GM23338 (cell line): ENCODE results near the gene PAX9. TPM values are rescaled to one million over a fixed set of nuclear protein-coding genes. Genes with fewer than 3 reads are reported as not detected.
A peak's percentile ranks its signal among the peaks of the same experiment; 100 is the strongest.

ENCODE experiments used
- ATAC-seq: fragments of 200-7000 bp; cut with Tn5 transposase; 3 replicates; pipeline ENCODE4 v1.9.1; 2020
- DNase-seq: peaks from one replicate; pipeline ENCODE4 v3.0.0-alpha.2; 2015; ENCODE audit warnings: low spot score
- H2AFZ ChIP-seq: fragments of 200-600 bp; sonication (generic); 2 replicates; pipeline ENCODE4 v1.8.0; 2016; ENCODE audit warnings: antibody characterized with exemption, mild to moderate bottlenecking, moderate library complexity
- H3F3A ChIP-seq: fragments of 200-600 bp; sonication (generic); replicated peaks from 2 replicates; pipeline ENCODE4 v1.8.0; 2017; ENCODE audit warnings: antibody characterized with exemption, mixed run types, low read depth
- H3K27ac ChIP-seq: fragments of 200-600 bp; sonication (generic); 2 replicates; pipeline ENCODE4 v1.6.1; 2016; ENCODE audit warnings: low read depth
- H3K27me3 ChIP-seq: fragments of 200-600 bp; sonication (generic); 2 replicates; pipeline ENCODE4 v1.8.0; 2016; ENCODE audit warnings: mild to moderate bottlenecking, mixed run types, moderate library complexity; ENCODE audit not compliant: insufficient read depth
- H3K36me3 ChIP-seq: fragments of 200-600 bp; sonication (generic); 2 replicates; pipeline ENCODE4 v1.8.0; 2016; ENCODE audit warnings: mild to moderate bottlenecking; ENCODE audit not compliant: insufficient read depth
- H3K4me1 ChIP-seq: fragments of 200-600 bp; sonication (generic); 2 replicates; pipeline ENCODE4 v1.8.0; 2016; ENCODE audit warnings: mild to moderate bottlenecking, moderate library complexity; ENCODE audit not compliant: insufficient read depth
- H3K4me2 ChIP-seq: fragments of 200-600 bp; sonication (generic); 2 replicates; pipeline ENCODE4 v1.7.1; 2017; ENCODE audit warnings: mixed run types
- H3K4me3 ChIP-seq: fragments of 200-600 bp; sonication (generic); 2 replicates; pipeline ENCODE4 v1.6.1; 2016; ENCODE audit warnings: mixed run types
- H3K79me2 ChIP-seq: fragments of 200-600 bp; sonication (generic); replicated peaks from 2 replicates; pipeline ENCODE4 v1.8.0; 2017; ENCODE audit warnings: mild to moderate bottlenecking; ENCODE audit not compliant: insufficient read depth
- H3K9me2 ChIP-seq: fragments of 200-600 bp; sonication (generic); 2 replicates; pipeline ENCODE4 v1.8.0; 2017; ENCODE audit not compliant: insufficient read depth
- H4K20me1 ChIP-seq: fragments of 200-600 bp; sonication (generic); replicated peaks from 2 replicates; pipeline ENCODE4 v1.8.0; 2017; ENCODE audit warnings: mild to moderate bottlenecking; ENCODE audit not compliant: insufficient read depth
- H3K27ac Mint-ChIP-seq: 2 replicates; pipeline ENCODE4 v1.8.0; 2020; ENCODE audit warnings: inconsistent platforms, mild to moderate bottlenecking, moderate library complexity, mixed read lengths
- H3K27me3 Mint-ChIP-seq: 3 replicates; pipeline ENCODE4 v1.8.0; 2022; ENCODE audit warnings: low read depth, mild to moderate bottlenecking, moderate library complexity, mixed read lengths, inconsistent platforms; ENCODE audit not compliant: insufficient read depth, poor library complexity
- H3K36me3 Mint-ChIP-seq: 3 replicates; pipeline ENCODE4 v1.8.0; 2021; ENCODE audit warnings: low read depth, mild to moderate bottlenecking, inconsistent platforms, moderate library complexity, mixed read lengths
- H3K4me1 Mint-ChIP-seq: 3 replicates; pipeline ENCODE4 v1.8.0; 2020; ENCODE audit warnings: mild to moderate bottlenecking, inconsistent platforms, mixed read lengths
- H3K4me3 Mint-ChIP-seq: 3 replicates; pipeline ENCODE4 v1.8.0; 2021; ENCODE audit warnings: moderate library complexity, mild to moderate bottlenecking, inconsistent platforms, mixed read lengths
- H3K9me3 Mint-ChIP-seq: 3 replicates; pipeline ENCODE4 v1.8.0; 2020; ENCODE audit warnings: moderate library complexity, mild to moderate bottlenecking, inconsistent platforms, mixed read lengths
- EZH2 ChIP-seq: fragments of 200-600 bp; sonication (generic); IDR thresholded peaks from one replicate; pipeline ENCODE4 v1.8.0; 2017; ENCODE audit warnings: antibody characterized with exemption, mild to moderate bottlenecking, low read depth; ENCODE audit not compliant: unreplicated experiment
- EZH2phosphoT487 ChIP-seq: fragments of 200-600 bp; sonication (generic); IDR thresholded peaks from one replicate; pipeline ENCODE4 v1.8.1; 2018; ENCODE audit warnings: antibody characterized with exemption; ENCODE audit not compliant: unreplicated experiment
- JUNB ChIP-seq: IDR thresholded peaks from one replicate; pipeline ENCODE4 v1.6.1; 2016; ENCODE audit warnings: antibody characterized with exemption; ENCODE audit not compliant: unreplicated experiment
- POLR2AphosphoS5 ChIP-seq: IDR thresholded peaks from 2 replicates; pipeline ENCODE4 v1.6.1; 2016; ENCODE audit warnings: antibody characterized with exemption, low read depth
- polyA plus RNA-seq: library from polyadenylated mRNA; unstranded; fragments of >200 nt; fragmentation: Nextera tagmentation; extraction: Ambion mirVana; gene quantifications from 2 replicates; pipeline ENCODE4 v1.2.1, GENCODE V29; 2016
- total RNA-seq: library from RNA; depleted of rRNA; stranded (reverse); fragments of >200 nt; shearing (Covaris generic); gene quantifications from 2 replicates; pipeline ENCODE4 v1.2.3, GENCODE V29; 2014
- TF ChIP-seq, protein P1 (sequence below): fragments of 250-450 bp; sonication (Bioruptor Pico); IDR thresholded peaks from 2 replicates; pipeline ENCODE4 v1.5.0; 2020; ENCODE audit warnings: mild to moderate bottlenecking, moderate library complexity

Gene PAX9
- total and polyA plus RNA-seq, 2 experiments from 2014 or later: 0.74 TPM; not detected in 1

DNA sequence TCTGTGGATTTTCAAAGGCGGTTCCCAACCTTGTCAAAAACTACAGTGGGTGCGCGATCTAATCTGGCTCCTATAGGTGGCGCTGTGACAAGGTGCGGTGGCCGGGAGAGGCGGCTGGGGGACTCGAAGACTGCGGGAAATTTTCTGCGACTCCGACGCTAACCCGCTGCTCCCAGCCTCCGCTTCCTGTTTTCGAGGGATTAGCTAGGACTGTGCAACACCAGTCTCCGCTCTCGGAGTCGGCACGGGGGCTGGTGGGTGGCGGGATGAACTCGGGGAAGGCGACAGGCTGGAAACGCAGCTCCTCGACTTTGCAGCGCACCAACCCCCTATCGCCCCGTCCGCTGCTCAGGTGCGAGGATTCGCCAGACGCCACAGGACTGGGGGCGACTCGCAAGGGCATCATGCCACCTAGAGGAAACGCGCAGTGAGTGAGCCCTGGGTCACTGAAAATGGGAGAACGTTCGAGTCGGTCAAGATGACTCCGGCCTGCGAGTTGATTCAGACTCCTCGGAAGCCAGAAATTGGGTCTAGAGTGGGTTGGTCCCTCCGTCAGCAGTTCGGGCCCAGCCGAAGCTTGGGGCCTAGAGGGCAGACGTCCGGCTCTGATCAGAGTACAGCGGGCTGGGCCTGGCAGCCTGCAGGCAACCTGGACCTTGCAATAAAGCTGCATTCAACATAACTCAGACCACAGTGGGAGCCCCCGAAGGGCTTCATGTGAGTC is 5.5 kb upstream of the PAX9 start (continued):
- TF ChIP-seq EZH2: peak; percentile 92

DNA sequence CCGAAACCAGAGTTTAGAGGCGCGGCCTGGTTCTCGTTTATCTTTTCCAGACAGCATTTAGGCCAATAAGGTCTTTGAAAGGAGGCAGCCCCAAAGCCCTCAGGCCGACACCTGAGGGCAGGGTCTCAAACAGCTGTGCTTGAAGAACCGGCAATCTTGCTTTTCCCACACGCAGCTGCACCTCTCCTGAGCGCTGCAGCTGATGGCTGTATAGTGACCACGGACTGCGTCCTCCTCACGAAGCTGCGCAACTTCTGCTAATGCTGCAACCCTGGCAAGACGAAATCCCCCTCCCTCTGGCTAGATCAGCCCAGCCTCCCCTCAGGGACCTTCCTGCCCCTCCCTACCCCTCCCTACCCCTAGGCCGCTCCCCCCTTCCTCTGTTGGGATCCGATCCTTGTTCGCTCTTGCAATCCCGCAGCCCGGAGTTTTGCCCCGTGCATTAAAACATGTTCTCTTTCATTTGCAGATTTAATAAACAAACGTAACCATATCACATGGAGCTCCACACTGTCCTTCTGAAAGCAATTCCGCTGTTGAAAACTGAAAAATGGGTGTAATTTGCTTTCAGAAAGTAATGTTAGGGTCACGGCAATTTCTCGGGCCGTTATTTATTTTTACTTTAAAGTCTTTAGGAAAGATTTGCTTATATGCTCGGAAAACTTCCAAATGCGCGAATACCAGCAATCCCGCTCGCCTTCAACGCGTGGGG is 4.8 kb upstream of the PAX9 start:
- peaks cover 100% of the 10 kb centered on the region for H3K27me3 Mint-ChIP-seq
- peaks cover 52% of the 10 kb centered on the region for H3K4me1 Mint-ChIP-seq
- peaks cover 48% of the 10 kb centered on the region for H3K4me1 ChIP-seq
- no peaks in the 10 kb centered on the region for H3K9me2 ChIP-seq
- H3K9me3 Mint-ChIP-seq: no peaks in the 10 kb centered on the region; the same call in 2 of the 3 replicates
- H3K27me3 ChIP-seq: peaks cover 97% of the 10 kb centered on the region
- no peaks in the 10 kb centered on the region for H3K79me2 ChIP-seq
- peaks cover 35% of the 10 kb centered on the region for H3F3A ChIP-seq
- no peak overlapping the region for H2AFZ ChIP-seq
- no peak overlapping the region for H3K27ac Mint-ChIP-seq
- DNase-seq (peak; percentile 61), ATAC-seq (no peak)
- TF ChIP-seq EZH2: peak; percentile 93
- TF ChIP-seq POLR2AphosphoS5: no peak
- TF ChIP-seq, protein P1, sequence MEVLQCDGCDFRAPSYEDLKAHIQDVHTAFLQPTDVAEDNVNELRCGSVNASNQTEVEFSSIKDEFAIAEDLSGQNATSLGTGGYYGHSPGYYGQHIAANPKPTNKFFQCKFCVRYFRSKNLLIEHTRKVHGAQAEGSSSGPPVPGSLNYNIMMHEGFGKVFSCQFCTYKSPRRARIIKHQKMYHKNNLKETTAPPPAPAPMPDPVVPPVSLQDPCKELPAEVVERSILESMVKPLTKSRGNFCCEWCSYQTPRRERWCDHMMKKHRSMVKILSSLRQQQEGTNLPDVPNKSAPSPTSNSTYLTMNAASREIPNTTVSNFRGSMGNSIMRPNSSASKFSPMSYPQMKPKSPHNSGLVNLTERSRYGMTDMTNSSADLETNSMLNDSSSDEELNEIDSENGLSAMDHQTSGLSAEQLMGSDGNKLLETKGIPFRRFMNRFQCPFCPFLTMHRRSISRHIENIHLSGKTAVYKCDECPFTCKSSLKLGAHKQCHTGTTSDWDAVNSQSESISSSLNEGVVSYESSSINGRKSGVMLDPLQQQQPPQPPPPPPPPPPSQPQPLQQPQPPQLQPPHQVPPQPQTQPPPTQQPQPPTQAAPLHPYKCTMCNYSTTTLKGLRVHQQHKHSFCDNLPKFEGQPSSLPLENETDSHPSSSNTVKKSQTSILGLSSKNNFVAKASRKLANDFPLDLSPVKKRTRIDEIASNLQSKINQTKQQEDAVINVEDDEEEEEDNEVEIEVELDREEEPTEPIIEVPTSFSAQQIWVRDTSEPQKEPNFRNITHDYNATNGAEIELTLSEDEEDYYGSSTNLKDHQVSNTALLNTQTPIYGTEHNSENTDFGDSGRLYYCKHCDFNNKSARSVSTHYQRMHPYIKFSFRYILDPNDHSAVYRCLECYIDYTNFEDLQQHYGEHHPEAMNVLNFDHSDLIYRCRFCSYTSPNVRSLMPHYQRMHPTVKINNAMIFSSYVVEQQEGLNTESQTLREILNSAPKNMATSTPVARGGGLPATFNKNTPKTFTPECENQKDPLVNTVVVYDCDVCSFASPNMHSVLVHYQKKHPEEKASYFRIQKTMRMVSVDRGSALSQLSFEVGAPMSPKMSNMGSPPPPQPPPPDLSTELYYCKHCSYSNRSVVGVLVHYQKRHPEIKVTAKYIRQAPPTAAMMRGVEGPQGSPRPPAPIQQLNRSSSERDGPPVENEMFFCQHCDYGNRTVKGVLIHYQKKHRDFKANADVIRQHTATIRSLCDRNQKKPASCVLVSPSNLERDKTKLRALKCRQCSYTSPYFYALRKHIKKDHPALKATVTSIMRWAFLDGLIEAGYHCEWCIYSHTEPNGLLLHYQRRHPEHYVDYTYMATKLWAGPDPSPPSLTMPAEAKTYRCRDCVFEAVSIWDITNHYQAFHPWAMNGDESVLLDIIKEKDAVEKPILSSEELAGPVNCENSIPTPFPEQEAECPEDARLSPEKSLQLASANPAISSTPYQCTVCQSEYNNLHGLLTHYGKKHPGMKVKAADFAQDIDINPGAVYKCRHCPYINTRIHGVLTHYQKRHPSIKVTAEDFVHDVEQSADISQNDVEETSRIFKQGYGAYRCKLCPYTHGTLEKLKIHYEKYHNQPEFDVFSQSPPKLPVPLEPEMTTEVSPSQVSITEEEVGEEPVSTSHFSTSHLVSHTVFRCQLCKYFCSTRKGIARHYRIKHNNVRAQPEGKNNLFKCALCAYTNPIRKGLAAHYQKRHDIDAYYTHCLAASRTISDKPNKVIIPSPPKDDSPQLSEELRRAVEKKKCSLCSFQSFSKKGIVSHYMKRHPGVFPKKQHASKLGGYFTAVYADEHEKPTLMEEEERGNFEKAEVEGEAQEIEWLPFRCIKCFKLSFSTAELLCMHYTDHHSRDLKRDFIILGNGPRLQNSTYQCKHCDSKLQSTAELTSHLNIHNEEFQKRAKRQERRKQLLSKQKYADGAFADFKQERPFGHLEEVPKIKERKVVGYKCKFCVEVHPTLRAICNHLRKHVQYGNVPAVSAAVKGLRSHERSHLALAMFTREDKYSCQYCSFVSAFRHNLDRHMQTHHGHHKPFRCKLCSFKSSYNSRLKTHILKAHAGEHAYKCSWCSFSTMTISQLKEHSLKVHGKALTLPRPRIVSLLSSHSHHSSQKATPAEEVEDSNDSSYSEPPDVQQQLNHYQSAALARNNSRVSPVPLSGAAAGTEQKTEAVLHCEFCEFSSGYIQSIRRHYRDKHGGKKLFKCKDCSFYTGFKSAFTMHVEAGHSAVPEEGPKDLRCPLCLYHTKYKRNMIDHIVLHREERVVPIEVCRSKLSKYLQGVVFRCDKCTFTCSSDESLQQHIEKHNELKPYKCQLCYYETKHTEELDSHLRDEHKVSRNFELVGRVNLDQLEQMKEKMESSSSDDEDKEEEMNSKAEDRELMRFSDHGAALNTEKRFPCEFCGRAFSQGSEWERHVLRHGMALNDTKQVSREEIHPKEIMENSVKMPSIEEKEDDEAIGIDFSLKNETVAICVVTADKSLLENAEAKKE (CRISPR knock-in tag): no peak
- TF ChIP-seq JUNB: no peak
- no peak for TF ChIP-seq EZH2phosphoT487
- H3K27ac ChIP-seq: no peak overlapping the region
- H4K20me1 ChIP-seq: peaks cover 63% of the 10 kb centered on the region
- H3K4me3 Mint-ChIP-seq: peak overlapping the region; percentile 54; the same call in 2 of the 3 replicates
- peak overlapping the region; percentile 83 for H3K4me2 ChIP-seq
- no peaks in the 10 kb centered on the region for H3K36me3 ChIP-seq
- peak overlapping the region; percentile 56 for H3K4me3 ChIP-seq
- no peaks in the 10 kb centered on the region; the same call in 2 of the 3 replicates for H3K36me3 Mint-ChIP-seq
